Ishikawa (cell line): ENCODE measurements around the gene PDS5A.
"Not testable (repeated sequence)": the region's sequence is repeated elsewhere in the genome, so short reads cannot be mapped to it uniquely, and the experiment has no call there.

Experiments used
- CEBPB ChIP-seq: IDR thresholded peaks from 2 replicates; pipeline ENCODE4 v1.6.1; 2012
- CREB1 ChIP-seq: IDR thresholded peaks from 2 replicates; pipeline ENCODE4 v1.6.1; 2012; ENCODE audit warnings: low read depth
- EP300 ChIP-seq: IDR thresholded peaks from 2 replicates; pipeline ENCODE4 v1.6.1; 2012; ENCODE audit warnings: borderline replicate concordance
- FOXM1 ChIP-seq: IDR thresholded peaks from 2 replicates; pipeline ENCODE4 v1.6.1; 2012; ENCODE audit warnings: low read depth, borderline replicate concordance
- TAF1 ChIP-seq: IDR thresholded peaks from 2 replicates; pipeline ENCODE4 v1.6.1; 2012; ENCODE audit warnings: low read depth, mild to moderate bottlenecking
- TCF12 ChIP-seq: IDR thresholded peaks from 2 replicates; pipeline ENCODE4 v1.6.1; 2012; ENCODE audit warnings: low read depth
- YY1 ChIP-seq: IDR thresholded peaks from 2 replicates; pipeline ENCODE4 v1.6.1; 2012; ENCODE audit warnings: low read depth
- TF ChIP-seq, protein P1 (sequence below): IDR thresholded peaks from 2 replicates; pipeline ENCODE4 v1.6.1; 2012
- TF ChIP-seq, protein P2 (sequence below): IDR thresholded peaks from 2 replicates; pipeline ENCODE4 v1.6.1; 2012; ENCODE audit warnings: low read depth, mild to moderate bottlenecking

DNA sequence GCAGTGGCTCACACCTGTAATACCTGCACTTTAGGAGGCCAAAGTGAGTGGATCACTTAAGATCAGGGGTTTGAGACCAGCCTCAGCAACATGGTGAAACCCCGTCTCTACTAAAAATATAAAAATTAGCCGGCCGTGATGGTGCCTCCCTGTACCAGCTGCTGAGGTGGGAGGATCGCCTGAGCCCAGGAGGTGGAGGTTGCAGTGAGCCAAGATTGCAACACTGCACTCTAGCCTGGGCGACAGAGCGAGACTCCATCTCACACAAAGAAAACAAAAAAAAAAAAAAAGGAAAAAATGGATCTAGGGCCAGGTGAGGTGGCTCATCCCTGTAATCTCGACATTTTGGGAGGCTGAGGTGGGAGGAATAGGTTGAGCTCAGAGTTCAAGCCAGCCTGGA is 46.3 kb upstream of the PDS5A start:
- TF ChIP-seq, protein P1, sequence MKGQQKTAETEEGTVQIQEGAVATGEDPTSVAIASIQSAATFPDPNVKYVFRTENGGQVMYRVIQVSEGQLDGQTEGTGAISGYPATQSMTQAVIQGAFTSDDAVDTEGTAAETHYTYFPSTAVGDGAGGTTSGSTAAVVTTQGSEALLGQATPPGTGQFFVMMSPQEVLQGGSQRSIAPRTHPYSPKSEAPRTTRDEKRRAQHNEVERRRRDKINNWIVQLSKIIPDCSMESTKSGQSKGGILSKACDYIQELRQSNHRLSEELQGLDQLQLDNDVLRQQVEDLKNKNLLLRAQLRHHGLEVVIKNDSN, result not testable (repeated sequence)
- TF ChIP-seq, protein P2, sequence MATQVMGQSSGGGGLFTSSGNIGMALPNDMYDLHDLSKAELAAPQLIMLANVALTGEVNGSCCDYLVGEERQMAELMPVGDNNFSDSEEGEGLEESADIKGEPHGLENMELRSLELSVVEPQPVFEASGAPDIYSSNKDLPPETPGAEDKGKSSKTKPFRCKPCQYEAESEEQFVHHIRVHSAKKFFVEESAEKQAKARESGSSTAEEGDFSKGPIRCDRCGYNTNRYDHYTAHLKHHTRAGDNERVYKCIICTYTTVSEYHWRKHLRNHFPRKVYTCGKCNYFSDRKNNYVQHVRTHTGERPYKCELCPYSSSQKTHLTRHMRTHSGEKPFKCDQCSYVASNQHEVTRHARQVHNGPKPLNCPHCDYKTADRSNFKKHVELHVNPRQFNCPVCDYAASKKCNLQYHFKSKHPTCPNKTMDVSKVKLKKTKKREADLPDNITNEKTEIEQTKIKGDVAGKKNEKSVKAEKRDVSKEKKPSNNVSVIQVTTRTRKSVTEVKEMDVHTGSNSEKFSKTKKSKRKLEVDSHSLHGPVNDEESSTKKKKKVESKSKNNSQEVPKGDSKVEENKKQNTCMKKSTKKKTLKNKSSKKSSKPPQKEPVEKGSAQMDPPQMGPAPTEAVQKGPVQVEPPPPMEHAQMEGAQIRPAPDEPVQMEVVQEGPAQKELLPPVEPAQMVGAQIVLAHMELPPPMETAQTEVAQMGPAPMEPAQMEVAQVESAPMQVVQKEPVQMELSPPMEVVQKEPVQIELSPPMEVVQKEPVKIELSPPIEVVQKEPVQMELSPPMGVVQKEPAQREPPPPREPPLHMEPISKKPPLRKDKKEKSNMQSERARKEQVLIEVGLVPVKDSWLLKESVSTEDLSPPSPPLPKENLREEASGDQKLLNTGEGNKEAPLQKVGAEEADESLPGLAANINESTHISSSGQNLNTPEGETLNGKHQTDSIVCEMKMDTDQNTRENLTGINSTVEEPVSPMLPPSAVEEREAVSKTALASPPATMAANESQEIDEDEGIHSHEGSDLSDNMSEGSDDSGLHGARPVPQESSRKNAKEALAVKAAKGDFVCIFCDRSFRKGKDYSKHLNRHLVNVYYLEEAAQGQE, result not testable (repeated sequence)
- not testable (repeated sequence) for TF ChIP-seq TAF1, CREB1, FOXM1, YY1, EP300, TCF12
- peak; percentile 64; the same call in 1 of the 2 replicates for TF ChIP-seq CEBPB
